Right hindlimb (tissue), 1 donor: ENCODE data around the gene SLF2.
A peak's percentile ranks its signal among the peaks of the same experiment; 100 is the strongest.

Experiments used
- DNase-seq: peaks from one replicate; pipeline ENCODE4 v3.0.0-alpha.2; 2018

SLF2 gene

GRCh38 chr10:100912605-100913469 is at the start of gene SLF2:
Gene SLF2, plus strand, starts transcription at chr10:100912963. Its CDS starts 148 bp downstream, at chr10:100913111.
- peak; percentile 99 for DNase-seq

GRCh38 chr10:100863433-100863832 is 49.3 kb upstream of the SLF2 start:
- no peak for DNase-seq

GRCh38 chr10:100864036-100864885 is 48.5 kb upstream of the SLF2 start:
- DNase-seq = no peak

- DNase-seq = peak; percentile 51
Observed at GRCh38 chr10:100864978-100865377, 47.8 kb upstream of the SLF2 start.

- DNase-seq = no peak
Observed at GRCh38 chr10:100866010-100866409, 46.8 kb upstream of the SLF2 start.

GRCh38 chr10:100866575-100867098 is 46.1 kb upstream of the SLF2 start:
- DNase-seq = no peak

- DNase-seq = no peak
Observed at GRCh38 chr10:100867261-100867963, 45.4 kb upstream of the SLF2 start.

GRCh38 chr10:100868382-100868781 is 44.4 kb upstream of the SLF2 start:
- DNase-seq = no peak

GRCh38 chr10:100869399-100869798 is 43.4 kb upstream of the SLF2 start:
- no peak for DNase-seq

- no peak for DNase-seq
Observed at GRCh38 chr10:100872034-100872791, 40.5 kb upstream of the SLF2 start.

- no peak for DNase-seq
Observed at GRCh38 chr10:100873146-100873826, 39.5 kb upstream of the SLF2 start.

- no peak for DNase-seq
Observed at GRCh38 chr10:100873827-100874326, 38.9 kb upstream of the SLF2 start.

GRCh38 chr10:100874702-100875483 is 37.9 kb upstream of the SLF2 start:
- DNase-seq = no peak

- DNase-seq = peak; percentile 5
Observed at GRCh38 chr10:100875484-100876166, 37.1 kb upstream of the SLF2 start.

- DNase-seq = peak; percentile 11
Observed at GRCh38 chr10:100876585-100877460, 35.9 kb upstream of the SLF2 start.

GRCh38 chr10:100877461-100877850 is 35.3 kb upstream of the SLF2 start:
- DNase-seq = no peak

- DNase-seq = peak; percentile 81
Observed at GRCh38 chr10:100878291-100878910, 34.4 kb upstream of the SLF2 start.

GRCh38 chr10:100879741-100880360 is 32.9 kb upstream of the SLF2 start:
- DNase-seq = peak; percentile 47
